K562 (cell line): ENCODE results near the gene NISCH. TPM values are rescaled to one million over a fixed set of nuclear protein-coding genes. Genes with fewer than 3 reads are reported as not detected.

Experiments used
- ATAC-seq: fragments of 200-7000 bp; cut with Tn5 transposase; 3 replicates; pipeline ENCODE4 v1.9.1; 2020; ENCODE audit warnings: moderate library complexity
- BruUV-seq: library from RNA; stranded (reverse); fragments of 400-500 nt; replicated peaks from 2 replicates; lab custom pipeline; 2021; lab: Mats Ljungman, UMichigan
- CTCF ChIA-PET: fragments of 300-600 bp; formaldehyde crosslinking; extraction: SDS; loops from one replicate; lab custom pipeline; 2021; ENCODE audit warnings: low intra/inter-chr PET ratio; lab: Yijun Ruan, JAX
- POLR2A ChIA-PET: fragments of 300-600, 350-650 bp; sonication (Branson Sonifier 250); formaldehyde crosslinking; extraction: SDS; loops from one replicate; lab custom pipeline; 2021; ENCODE audit warnings: antibody characterized with exemption, inconsistent platforms; lab: Yijun Ruan, JAX
- DNase-seq, 4 experiments: peaks; one replicate each; pipeline versions ENCODE4 v3.0.0 to v3.0.0-alpha.2; 2011 to 2018; ENCODE audit warnings: low spot score in 3 of 4, mixed read lengths in 3 of 4; ENCODE audit errors: extremely low read depth in 1 of 4
- FAIRE-seq: peaks from 2 replicates; lab custom pipeline; 2011; peaks lifted over from hg19 to GRCh38; lab: Jason Lieb, UNC
- H2AFZ ChIP-seq: 2 replicates; pipeline ENCODE4 v1.6.0; 2011; ENCODE audit warnings: low read depth, low read length, control low read depth, inconsistent platforms
- H3K27ac ChIP-seq: fragments of 200-600 bp; 3 replicates; pipeline ENCODE4 v1.8.0; 2011; ENCODE audit warnings: low read depth, mild to moderate bottlenecking, control low read depth, inconsistent platforms, low read length, moderate library complexity, mixed read lengths; ENCODE audit errors: extremely low read depth
- H3K27me3 ChIP-seq, 2 experiments: fragments of 300-600 bp in 1 of 2; 2 replicates in 1 of 2; 3 replicates in 1 of 2; pipeline versions ENCODE4 v1.6.0 to v1.8.0; 2011; ENCODE audit warnings: inconsistent platforms in 2 of 2, low read length in 2 of 2, mild to moderate bottlenecking in 1 of 2, mixed read lengths in 1 of 2, moderate library complexity in 1 of 2; ENCODE audit not compliant: control insufficient read depth in 2 of 2, insufficient read depth in 2 of 2
- H3K36me3 ChIP-seq: fragments of 300-600 bp; 3 replicates; pipeline ENCODE4 v1.8.0; 2011; ENCODE audit warnings: mild to moderate bottlenecking, low read length, inconsistent platforms; ENCODE audit not compliant: control insufficient read depth, insufficient read depth
- H3K4me1 ChIP-seq, 2 experiments: fragments of 200-600 bp in 1 of 2; replicated peaks in 1 of 2; 2 replicates in 1 of 2; 3 replicates in 1 of 2; pipeline versions ENCODE4 v1.5.1 to v1.8.0; 2011; ENCODE audit warnings: inconsistent platforms in 2 of 2, low read length in 2 of 2, mild to moderate bottlenecking in 1 of 2, mixed read lengths in 1 of 2, moderate library complexity in 1 of 2; ENCODE audit not compliant: control insufficient read depth in 2 of 2, insufficient read depth in 2 of 2
- H3K4me2 ChIP-seq: 2 replicates; pipeline ENCODE4 v1.6.1; 2011; ENCODE audit warnings: low read length, control low read depth, inconsistent platforms, mixed read lengths; ENCODE audit not compliant: insufficient read depth
- H3K4me3 ChIP-seq: fragments of 200-600 bp; sonication (generic), shearing (Covaris generic); 2 replicates; pipeline ENCODE4 v1.5.1; 2016; ENCODE audit warnings: control low read depth, inconsistent platforms
- H3K79me2 ChIP-seq: fragments of 200-600 bp; 3 replicates; pipeline ENCODE4 v1.8.0; 2011; ENCODE audit warnings: low read length, inconsistent platforms; ENCODE audit not compliant: control insufficient read depth, insufficient read depth
- H3K9ac ChIP-seq, 2 experiments: 2 replicates each; pipeline versions ENCODE4 v1.6.0 to v1.6.1; 2011; ENCODE audit warnings: low read depth in 2 of 2, low read length in 2 of 2, control low read depth in 1 of 2, inconsistent platforms in 1 of 2, mild to moderate bottlenecking in 1 of 2, mixed read lengths in 1 of 2; ENCODE audit not compliant: insufficient read depth in 1 of 2
- H3K9me1 ChIP-seq: one replicate; pipeline ENCODE4 v1.6.0; 2011; ENCODE audit warnings: inconsistent platforms, mild to moderate bottlenecking, low read length, moderate library complexity; ENCODE audit not compliant: control insufficient read depth, insufficient read depth
- H3K9me3 ChIP-seq: replicated peaks from 2 replicates; pipeline ENCODE4 v1.5.1; 2011; ENCODE audit warnings: low read depth, low read length, inconsistent platforms; ENCODE audit not compliant: control insufficient read depth, insufficient read depth
- H4K20me1 ChIP-seq: replicated peaks from 2 replicates; pipeline ENCODE4 v1.6.1; 2011; ENCODE audit warnings: low read length, inconsistent platforms, mixed read lengths; ENCODE audit not compliant: control insufficient read depth, insufficient read depth
- IFI16 ChIP-seq: fragments of 250-450 bp; sonication (Bioruptor Pico); IDR thresholded peaks from 2 replicates; pipeline ENCODE4 v2.1.2; 2022; ENCODE audit warnings: mild to moderate bottlenecking, inconsistent platforms
- SMAD3 ChIP-seq: fragments of 450-650 bp; formaldehyde crosslinking; conservative IDR thresholded peaks from 2 replicates; pipeline ENCODE4 v1.4.0; 2020; ENCODE audit warnings: mild to moderate bottlenecking
- WGBS: fragments of 100-300 bp; shearing (Covaris generic); methylation state at CpG from one replicate; pipeline ENCODE4 v1.1.6; 2016; ENCODE audit warnings: low coverage, mixed read lengths; ENCODE audit not compliant: insufficient coverage; ENCODE audit errors: missing lambda C conversion rate; 5-methylcytosine and 5-hydroxymethylcytosine counted together
- in situ Hi-C: fragments of 300-500 bp; cut with MboI; formaldehyde crosslinking; loops from 4 replicates; pipeline ENCODE4 v1.15.0; 2018; ENCODE audit warnings: inconsistent platforms, mixed read lengths
- intact Hi-C: fragments of 100-400 bp; cut with micrococcal nuclease; formaldehyde crosslinking; loops from 2 replicates; pipeline ENCODE4 v1.14.2; 2022
- polyA plus RNA-seq, 8 experiments: library from polyadenylated mRNA; depleted of rRNA in 4 of 8; stranded (reverse) in 5 of 8; unstranded in 3 of 8; fragments of >200 nt; fragmentation: Nextera tagmentation in 2 of 8; fragmentation: Illumina TruSeq in 1 of 8; extraction: Ambion mirVana in 2 of 8; extraction: Trizol in 1 of 8; gene quantifications; 2 replicates each; pipeline versions ENCODE4 v1.2.1 to v1.2.3, GENCODE V29; 2011 to 2014; ENCODE audit warnings: inconsistent platforms in 1 of 8, missing spikeins in 1 of 8
- total RNA-seq, 7 experiments: library from RNA; depleted of rRNA in 6 of 7; stranded (reverse); fragments of >200 nt in 6 of 7; fragmentation: Illumina TruSeq in 2 of 7; extraction: Trizol in 2 of 7; gene quantifications; 2 replicates each; pipeline versions ENCODE4 v1.2.1 to v1.2.3, GENCODE V29; 2011 to 2021; ENCODE audit warnings: low replicate concordance in 1 of 7

NISCH gene
- total and polyA plus RNA-seq, 9 of the 15 experiments (the other 6 are each of a cell fraction or from before 2014, with no cell fraction given) = 0.44 to 43.5 (median 23.4) TPM

DNA sequence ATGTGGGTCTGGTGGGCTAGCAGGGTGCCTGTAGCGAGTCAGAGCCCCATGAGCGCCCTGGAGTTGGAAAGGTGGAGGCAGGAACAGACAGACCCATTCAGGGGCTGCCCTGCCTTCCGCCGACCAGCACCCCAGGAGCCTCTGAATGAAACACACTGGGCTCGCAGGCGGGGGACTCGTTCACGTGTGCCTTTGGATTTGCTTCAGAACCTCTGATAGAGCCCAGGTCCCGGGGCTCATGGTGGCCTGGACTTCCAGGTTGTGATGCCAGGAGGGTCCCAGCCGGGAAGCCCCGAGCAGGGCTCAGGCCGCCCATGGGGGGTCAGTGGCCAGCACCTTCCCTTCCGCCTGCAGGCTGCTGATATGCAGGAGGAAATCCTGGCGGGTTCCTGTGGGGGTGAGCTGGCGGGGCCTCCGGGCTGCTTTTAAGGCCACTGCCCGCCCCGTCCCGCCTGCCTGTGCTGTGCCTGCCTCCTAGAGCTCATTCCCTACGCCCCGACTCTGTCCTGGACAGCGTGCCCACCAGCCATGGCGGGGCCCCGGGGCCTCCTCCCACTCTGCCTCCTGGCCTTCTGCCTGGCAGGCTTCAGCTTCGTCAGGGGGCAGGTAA lies 39.6 kb downstream of the NISCH start, which contains the start of gene STAB1:
TSS of gene STAB1 (plus strand) at position 453 of the 610 bp plus-strand sequence. CDS start at position 529, 76 bp downstream.
- ChIA-PET CTCF (no interaction called here), POLR2A (interaction anchor here (1.0 kb wide), 1 partner anchor 48 kb away, joined by 4 read pairs; no protein-coding TSS in a partner anchor)
- Histone ChIP-seq H3K9me3 (no peaks in the 10 kb centered on the region), H3K9ac (peak within 1 kb of the TSS in 1 of 2 experiments; percentile 26; a peak in 1 of 4 replicates), H3K4me3 (no peak within 1 kb of the TSS), H4K20me1 (no peaks in the 10 kb centered on the region; the same call in 1 of the 2 replicates), H2AFZ (no peak within 1 kb of the TSS), H3K27ac (no peak within 1 kb of the TSS), H3K4me1 (peaks cover 5 to 39% of the 10 kb centered on the region in 2 experiments; a peak in 3 of 5 replicates), H3K36me3 (peaks cover 26% of the 10 kb centered on the region; the same call in 2 of the 3 replicates), H3K9me1 (no peaks in the 10 kb centered on the region), H3K27me3 (no peaks in the 10 kb centered on the region), H3K4me2 (no peak within 1 kb of the TSS), H3K79me2 (no peaks in the 10 kb centered on the region)
- peak in 1 of 4 experiments; percentile 26 for DNase-seq
- no peak for FAIRE-seq
- ATAC-seq = peak; percentile 7; the same call in 1 of the 3 replicates
- no peak for TF ChIP-seq SMAD3 (CRISPR knock-in tag)
- no peak for TF ChIP-seq IFI16 (CRISPR knock-in tag)
- WGBS = 63% methylated on average over 20 of the region's 25 CpGs
- no TSS peak for BruUV-seq
- intact Hi-C loops (no loop called here), in situ Hi-C loops (no loop called here)
